ENCODE measurements around the gene DAPK2. TPM values are rescaled to one million over a fixed set of nuclear protein-coding genes. Genes with fewer than 3 reads are reported as not detected.

Gene DAPK2
- total and polyA plus RNA-seq, 2 of the 13 experiments (the other 11 are each of a cell fraction or from before 2014, with no cell fraction given): 0.33 to 0.63 TPM

GRCh38 chr15:63891079-63891767 lies 155.1 kb downstream of the DAPK2 start (continued):
- TF ChIP-seq CBX2 (IDR thresholded peaks at IDR 0.05; ENCODE audit: low read depth, low read length): no peak
- no peak for TF ChIP-seq CBX2 (CRISPR knock-in tag; IDR thresholded peaks at IDR 0.05; ENCODE audit: low read depth)
- TF ChIP-seq ZNF292 (CRISPR knock-in tag; IDR thresholded peaks at IDR 0.05; ENCODE audit: borderline replicate concordance, low read depth): peak; percentile 54; the same call in 1 of the 2 replicates
- TF ChIP-seq REPIN1 (CRISPR knock-in tag; IDR thresholded peaks at IDR 0.05; ENCODE audit: borderline replicate concordance, low read depth): peak; percentile 61; the same call in 1 of the 2 replicates
- 0 out of 2 replicates have a peak, but pooled peaks have one; percentile 57 for TF ChIP-seq WIZ (CRISPR knock-in tag; IDR thresholded peaks at IDR 0.05)
- TF ChIP-seq ZNF180 (CRISPR knock-in tag; IDR thresholded peaks at IDR 0.05; ENCODE audit: borderline replicate concordance, low read depth): no peak
- TF ChIP-seq SMC3 (IDR thresholded peaks at IDR 0.05; ENCODE audit: low read length): peak; percentile 91
- no peak for TF ChIP-seq ATF6 (CRISPR knock-in tag; conservative IDR thresholded peaks at IDR 0.05)
- no peak for TF ChIP-seq RELA (CRISPR knock-in tag; IDR thresholded peaks at IDR 0.05)
- TF ChIP-seq KMT2B (CRISPR knock-in tag; IDR thresholded peaks at IDR 0.05): no peak
- 0 out of 2 replicates have a peak, but pooled peaks have one; percentile 33 for TF ChIP-seq ZMYM4 (CRISPR knock-in tag; IDR thresholded peaks at IDR 0.05)
- no peak for TF ChIP-seq JARID2 (CRISPR knock-in tag; IDR thresholded peaks at IDR 0.05; ENCODE audit: insufficient replicate concordance)
- TF ChIP-seq ARHGAP35 (CRISPR knock-in tag; IDR thresholded peaks at IDR 0.05; ENCODE audit: borderline replicate concordance): 0 out of 2 replicates have a peak, but pooled peaks have one; percentile 28
- no peak for TF ChIP-seq PHF20 (CRISPR knock-in tag; IDR thresholded peaks at IDR 0.05)
- no peak for TF ChIP-seq ATF1 (CRISPR knock-in tag; IDR thresholded peaks at IDR 0.05)
- no peak for TF ChIP-seq CREB1 (IDR thresholded peaks at IDR 0.05)
- TF ChIP-seq CREB1 (CRISPR knock-in tag; IDR thresholded peaks at IDR 0.05): no peak

Measured in HepG2 (cell line).